Sigmoid colon (tissue), 4 donors: ENCODE results near the gene LRRC73.

Source experiments
- EP300 ChIP-seq, 4 donors: sonication (generic); formaldehyde crosslinking; IDR thresholded peaks; one replicate each; pipeline ENCODE4 v1.6.1; 2017; ENCODE audit warnings: antibody characterized with exemption in 4 of 4
- POLR2A ChIP-seq, 2 donors: fragments of 450-650 bp; IDR thresholded peaks; one replicate each; pipeline ENCODE4 v1.6.1; 2016; ENCODE audit warnings: antibody characterized with exemption in 2 of 2, mild to moderate bottlenecking in 2 of 2, moderate library complexity in 2 of 2
- POLR2AphosphoS5 ChIP-seq, 4 donors: sonication (generic); formaldehyde crosslinking; IDR thresholded peaks; one replicate each; pipeline ENCODE4 v1.6.1; 2017; ENCODE audit warnings: antibody characterized with exemption in 4 of 4
- TF ChIP-seq, protein P1 (sequence below), 4 experiments: fragments of 450-650 bp in 3 of 4; fragments of 200-600 bp in 1 of 4; IDR thresholded peaks; one replicate each; pipeline ENCODE4 v1.5.1; 2016 to 2019; ENCODE audit warnings: antibody characterized with exemption in 4 of 4, mild to moderate bottlenecking in 3 of 4, moderate library complexity in 2 of 4

DNA sequence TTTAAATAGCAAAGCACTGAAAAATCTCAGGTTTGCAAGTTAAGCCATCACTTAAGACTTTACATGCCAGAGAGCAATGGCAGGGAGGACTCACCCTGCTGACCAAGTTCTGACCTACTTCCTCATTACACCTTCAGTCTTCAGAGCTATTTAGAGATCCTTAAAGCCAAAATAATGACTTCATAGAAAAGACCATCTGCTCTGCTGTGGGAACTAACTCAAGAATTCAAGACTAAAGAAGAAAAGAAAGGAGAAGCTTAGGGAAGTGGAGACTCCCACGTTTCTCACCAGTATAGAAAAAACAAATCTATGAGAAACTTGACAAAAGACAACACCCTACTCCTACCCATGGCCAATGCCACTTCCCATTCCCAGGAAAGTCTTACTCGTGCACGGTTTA is 37.1 kb upstream of the LRRC73 start:
- TF ChIP-seq, protein P1, sequence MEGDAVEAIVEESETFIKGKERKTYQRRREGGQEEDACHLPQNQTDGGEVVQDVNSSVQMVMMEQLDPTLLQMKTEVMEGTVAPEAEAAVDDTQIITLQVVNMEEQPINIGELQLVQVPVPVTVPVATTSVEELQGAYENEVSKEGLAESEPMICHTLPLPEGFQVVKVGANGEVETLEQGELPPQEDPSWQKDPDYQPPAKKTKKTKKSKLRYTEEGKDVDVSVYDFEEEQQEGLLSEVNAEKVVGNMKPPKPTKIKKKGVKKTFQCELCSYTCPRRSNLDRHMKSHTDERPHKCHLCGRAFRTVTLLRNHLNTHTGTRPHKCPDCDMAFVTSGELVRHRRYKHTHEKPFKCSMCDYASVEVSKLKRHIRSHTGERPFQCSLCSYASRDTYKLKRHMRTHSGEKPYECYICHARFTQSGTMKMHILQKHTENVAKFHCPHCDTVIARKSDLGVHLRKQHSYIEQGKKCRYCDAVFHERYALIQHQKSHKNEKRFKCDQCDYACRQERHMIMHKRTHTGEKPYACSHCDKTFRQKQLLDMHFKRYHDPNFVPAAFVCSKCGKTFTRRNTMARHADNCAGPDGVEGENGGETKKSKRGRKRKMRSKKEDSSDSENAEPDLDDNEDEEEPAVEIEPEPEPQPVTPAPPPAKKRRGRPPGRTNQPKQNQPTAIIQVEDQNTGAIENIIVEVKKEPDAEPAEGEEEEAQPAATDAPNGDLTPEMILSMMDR (IDR thresholded peaks at IDR 0.05) = no peak
- TF ChIP-seq EP300 (IDR thresholded peaks at IDR 0.05) (no peak), POLR2AphosphoS5 (IDR thresholded peaks at IDR 0.05) (no peak), POLR2A (IDR thresholded peaks at IDR 0.05) (no peak)
